ENCODE data around the gene DRC3.
"Not testable (repeated sequence)": the region's sequence is repeated elsewhere in the genome, so short reads cannot be mapped to it uniquely, and the experiment has no call there.

The DRC3 gene

GRCh38 chr17:17971431-17972125, 1.1 kb upstream of the DRC3 start:
- DNase-seq = peak; percentile 7

DNA sequence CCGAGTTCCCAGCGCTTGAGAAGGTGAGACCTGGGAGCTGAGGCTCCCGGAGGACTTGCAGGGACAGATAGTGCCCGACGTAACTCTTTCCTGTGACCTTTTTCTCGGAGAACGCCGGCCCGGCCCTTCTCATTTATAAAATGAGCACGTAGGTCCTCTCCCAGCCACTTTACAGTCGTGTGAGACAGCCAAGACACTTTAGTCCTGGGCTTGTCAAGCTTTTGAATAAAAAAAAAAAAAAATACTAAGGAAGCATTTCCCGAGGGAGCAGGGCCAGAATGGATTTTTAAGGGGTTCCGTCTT, 241 bp downstream of the DRC3 start:
- no peak for DNase-seq

GRCh38 chr17:17975436-17975835, 2.8 kb downstream of the DRC3 start:
- DNase-seq = no peak

DNA sequence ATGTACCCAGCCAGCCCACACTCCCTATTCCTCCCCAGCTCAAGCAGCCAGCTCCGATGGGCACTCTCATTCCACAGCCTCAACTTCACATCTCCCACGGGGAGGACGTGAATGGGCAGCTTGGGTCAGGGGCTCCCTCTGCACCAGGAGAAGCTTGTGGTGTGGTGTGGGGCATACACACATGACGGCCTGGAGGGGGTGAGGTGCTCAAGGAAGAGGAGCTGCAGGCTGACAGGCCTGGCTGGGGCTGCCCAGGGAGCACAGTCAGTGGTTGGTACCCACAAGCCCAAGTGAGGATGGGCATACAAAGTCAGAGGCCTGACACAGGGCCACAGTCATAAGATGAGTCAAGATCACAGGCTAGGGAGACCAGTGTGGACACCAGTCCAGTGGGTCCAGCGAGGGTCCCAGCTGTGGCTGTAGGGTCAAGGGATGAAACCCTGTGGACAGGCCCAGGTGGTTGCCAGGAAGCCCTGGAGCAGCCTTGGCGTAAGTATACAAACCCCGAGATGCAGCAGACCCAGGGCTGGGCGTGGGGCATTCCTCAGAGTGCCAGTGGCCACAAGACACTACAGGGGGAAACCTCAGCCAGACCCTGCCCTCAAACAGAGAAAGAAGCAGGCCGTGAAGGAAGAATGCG, 4.4 kb downstream of the DRC3 start:
- no peak for DNase-seq

DNA sequence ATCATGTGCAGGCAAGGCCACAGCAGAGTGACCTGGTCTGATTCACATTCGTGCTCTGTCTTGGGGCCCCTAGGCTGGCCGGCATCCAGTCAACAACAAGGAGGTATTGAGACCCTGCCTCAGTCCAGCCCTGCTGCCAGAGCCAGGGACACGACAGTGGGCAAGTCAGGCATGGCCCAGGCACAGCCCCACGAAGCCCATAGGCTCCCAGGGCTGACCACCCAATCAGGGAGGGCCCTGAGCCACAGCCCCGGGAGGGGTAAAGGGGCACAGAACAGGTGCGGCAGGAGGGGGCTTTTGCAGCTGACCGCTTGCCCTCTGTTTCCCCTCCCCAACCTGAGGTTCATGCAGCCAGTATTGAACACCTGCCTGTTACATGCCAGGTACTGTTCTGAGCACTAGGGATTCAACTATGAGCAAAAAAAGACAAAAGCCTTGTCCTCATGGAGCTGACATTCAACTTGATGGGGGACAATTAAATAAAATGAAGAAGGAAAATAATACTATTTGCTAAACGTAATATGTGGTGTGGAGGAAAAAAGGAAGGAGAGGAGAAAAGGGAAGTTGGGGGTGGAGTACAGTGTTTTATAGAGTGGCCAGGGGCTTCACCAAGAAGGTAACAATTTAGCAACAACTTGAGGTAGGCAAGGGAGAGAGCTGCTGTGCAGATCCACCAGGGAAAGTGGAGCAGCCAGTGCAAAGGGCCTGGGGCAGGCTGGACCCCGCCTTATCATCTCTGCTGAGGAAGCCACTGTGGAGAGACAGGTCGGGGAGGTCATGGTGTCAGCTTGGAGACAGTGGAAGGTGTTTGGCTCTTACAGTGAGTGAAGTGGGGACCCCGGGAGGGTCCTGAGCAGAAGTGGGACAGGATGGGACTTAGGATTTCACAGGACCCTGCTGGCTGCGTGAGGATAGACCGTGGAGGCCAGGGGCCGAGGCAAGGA, 6.1 kb downstream of the DRC3 start:
- no peak for DNase-seq

- no peak for DNase-seq
Observed at GRCh38 chr17:17979778-17980177, 7.1 kb downstream of the DRC3 start.

GRCh38 chr17:17981330-17981729, 8.7 kb downstream of the DRC3 start:
- no peak for DNase-seq

GRCh38 chr17:17982801-17983200, 10.1 kb downstream of the DRC3 start:
- DNase-seq = no peak

GRCh38 chr17:17983376-17983775, 10.7 kb downstream of the DRC3 start:
- no peak for DNase-seq

DNA sequence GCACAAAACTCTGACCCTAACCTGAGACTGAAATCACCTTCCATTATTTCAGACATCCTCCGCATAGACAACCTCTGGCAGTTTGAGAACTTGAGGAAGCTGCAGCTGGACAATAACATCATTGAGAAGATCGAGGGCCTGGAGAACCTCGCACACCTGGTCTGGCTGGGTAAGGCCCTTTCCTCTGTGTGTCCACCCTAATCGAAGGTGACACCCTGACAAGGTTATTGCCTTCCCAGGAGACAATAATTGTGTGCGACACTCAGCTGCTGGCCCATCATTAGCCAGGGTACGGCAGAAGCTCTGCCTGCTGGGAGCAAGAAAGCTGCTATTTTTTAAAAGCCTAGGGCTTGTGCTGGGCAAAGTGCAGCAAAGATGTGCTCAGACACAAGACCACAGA, 11.1 kb downstream of the DRC3 start:
- no peak for DNase-seq

DNA sequence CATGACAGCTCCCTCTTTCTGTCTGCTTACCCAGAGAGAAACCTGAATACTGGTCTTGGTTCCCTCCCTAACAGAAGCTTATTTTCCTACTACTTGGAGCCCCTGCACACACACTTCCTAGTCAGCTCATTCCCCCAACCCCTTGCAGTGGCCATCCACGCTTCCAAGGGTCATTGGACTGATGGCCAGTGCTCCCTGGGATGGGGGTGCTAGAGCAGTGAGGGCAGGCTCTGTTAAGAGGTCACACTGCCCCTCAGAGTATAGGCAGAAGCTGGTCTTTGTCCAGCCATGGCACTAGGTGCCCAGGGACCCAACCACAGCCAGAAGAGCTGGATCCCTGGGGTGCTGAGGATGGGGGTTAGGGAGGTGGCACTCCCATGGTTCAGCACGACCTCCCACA, 12.5 kb downstream of the DRC3 start:
- no peak for DNase-seq

- DNase-seq = no peak
Observed at GRCh38 chr17:17985555-17985954, 12.9 kb downstream of the DRC3 start.

GRCh38 chr17:17987187-17987896, 14.7 kb downstream of the DRC3 start:
- no peak for DNase-seq

DNA sequence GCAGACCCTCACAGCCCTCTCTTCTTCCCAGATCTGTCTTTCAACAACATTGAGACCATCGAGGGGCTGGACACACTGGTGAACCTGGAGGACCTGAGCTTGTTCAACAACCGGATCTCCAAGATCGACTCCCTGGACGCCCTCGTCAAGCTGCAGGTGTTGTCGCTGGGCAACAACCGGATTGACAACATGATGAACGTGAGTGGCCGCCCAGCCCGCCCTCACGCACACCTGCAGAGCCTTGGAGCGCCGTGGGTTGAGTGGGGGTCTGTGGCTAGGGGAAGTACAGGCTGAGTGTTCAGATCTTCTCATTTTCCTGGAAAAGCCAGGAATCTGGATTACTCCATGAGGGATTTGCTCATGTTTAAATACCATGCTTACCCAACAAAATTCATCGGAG, 15.2 kb downstream of the DRC3 start:
- peak; percentile 51 for DNase-seq

DNA sequence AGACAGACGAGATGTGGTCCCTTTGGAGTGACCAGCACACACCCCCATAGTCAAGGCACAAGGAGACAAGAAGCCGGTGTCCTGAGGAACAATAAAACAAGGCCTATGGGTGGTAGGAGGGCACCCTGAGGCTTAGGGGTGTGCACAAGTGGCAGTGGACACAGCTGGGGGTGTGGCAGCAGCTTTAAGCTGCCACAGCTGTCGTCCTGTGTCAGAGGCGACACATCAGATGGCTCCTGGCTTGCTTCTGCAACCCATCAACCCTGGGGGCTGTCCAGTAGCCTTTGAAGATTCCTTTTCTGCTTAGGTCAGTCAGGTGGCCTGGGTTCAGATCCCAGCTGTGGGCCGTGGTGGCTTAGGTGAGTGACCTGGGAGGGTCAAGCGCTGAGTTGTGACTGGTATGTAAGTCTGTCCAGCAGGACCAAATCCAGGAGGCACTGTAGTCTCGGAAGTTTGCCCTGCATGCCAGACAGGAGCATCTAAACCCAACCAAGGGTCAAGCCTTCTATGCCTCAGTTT, 15.8 kb downstream of the DRC3 start:
- no peak for DNase-seq

- DNase-seq = no peak
Observed at GRCh38 chr17:17989081-17989480, 16.4 kb downstream of the DRC3 start.

GRCh38 chr17:17989618-17990017, 17.0 kb downstream of the DRC3 start:
- DNase-seq = peak; percentile 25

DNA sequence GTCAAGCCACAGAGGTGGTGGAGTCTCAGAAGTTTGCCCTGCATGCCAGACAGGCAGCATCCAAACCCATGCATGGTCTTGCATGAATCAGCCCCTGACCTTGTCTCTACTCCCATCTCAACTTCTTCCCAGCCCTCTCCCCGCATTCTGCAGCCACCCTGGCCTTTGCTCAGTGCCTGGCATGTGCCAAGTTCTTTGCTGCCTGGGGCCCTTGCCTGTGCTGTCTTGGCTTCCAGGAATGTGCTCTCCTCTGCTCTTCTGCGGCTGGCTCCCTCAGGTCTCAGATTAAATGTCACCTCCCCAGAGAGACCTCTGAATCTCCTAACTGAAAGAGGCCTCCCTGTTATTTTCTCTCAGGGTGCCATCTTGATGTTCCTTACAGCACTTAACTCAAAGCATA, 17.6 kb downstream of the DRC3 start:
- no peak for DNase-seq

DNA sequence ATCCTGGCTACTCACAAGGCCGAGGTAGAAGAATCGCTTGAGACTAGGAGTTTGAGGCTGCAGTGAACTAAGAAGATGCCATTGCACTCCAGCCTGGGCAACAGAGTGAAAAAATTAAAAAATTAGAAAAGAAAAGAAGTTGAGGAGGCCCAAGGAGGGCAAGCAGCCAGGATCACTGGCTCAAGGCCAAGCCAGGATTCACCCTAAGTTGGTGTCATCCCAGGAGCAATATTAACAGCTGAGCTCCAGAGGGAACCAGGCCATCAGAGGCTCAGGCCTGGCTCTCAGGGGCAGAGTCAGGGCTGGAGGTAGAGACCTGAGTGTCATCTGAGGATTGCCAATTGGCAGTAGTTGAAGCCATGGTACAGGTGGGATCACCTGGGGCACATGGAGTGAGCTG, 20.7 kb downstream of the DRC3 start:
- DNase-seq = no peak

DNA sequence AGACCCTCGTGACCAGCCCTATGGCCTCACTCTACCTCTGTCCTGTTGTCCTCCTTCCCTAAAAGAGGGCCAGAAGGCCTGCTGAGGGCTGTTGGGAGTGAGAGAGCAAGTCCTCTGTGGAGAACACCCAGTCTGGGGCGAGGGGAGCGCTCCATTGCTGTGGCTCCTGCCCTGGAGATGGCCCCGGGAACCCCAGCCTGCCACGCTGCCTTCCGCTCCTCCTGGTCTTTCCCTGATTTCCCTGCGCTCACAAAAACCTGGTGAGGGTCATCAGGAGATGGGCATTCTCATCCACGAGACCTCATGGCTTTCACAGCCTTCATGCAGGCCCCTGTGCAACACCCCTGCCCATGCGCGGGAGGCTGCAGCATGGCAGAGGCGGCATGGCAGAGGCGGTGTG, 21.2 kb downstream of the DRC3 start:
- DNase-seq = no peak

GRCh38 chr17:17994271-17995069, 21.8 kb downstream of the DRC3 start:
- peak; percentile 64 for DNase-seq

- not testable (repeated sequence) for DNase-seq
Observed at GRCh38 chr17:17995887-17996286, 23.2 kb downstream of the DRC3 start.
